Urinary bladder (tissue), 4 donors: ENCODE data around the gene FRMD4B. TPM values are rescaled to one million over a fixed set of nuclear protein-coding genes. Genes with fewer than 3 reads are reported as not detected.

Source experiments
- DNase-seq: peaks from one replicate; pipeline ENCODE4 v3.0.0-alpha.2; 2015; ENCODE audit errors: extremely low spot score
- H3K27ac ChIP-seq: one replicate; pipeline ENCODE4 v1.5.1; 2013; ENCODE audit warnings: low read depth, mild to moderate bottlenecking, moderate library complexity
- H3K36me3 ChIP-seq: one replicate; pipeline ENCODE4 v1.6.1; 2013; ENCODE audit warnings: mild to moderate bottlenecking, moderate library complexity; ENCODE audit not compliant: insufficient read depth
- H3K4me1 ChIP-seq: one replicate; pipeline ENCODE4 v1.6.1; 2013; ENCODE audit warnings: mild to moderate bottlenecking, moderate library complexity; ENCODE audit not compliant: insufficient read depth
- H3K4me3 ChIP-seq: one replicate; pipeline ENCODE4 v1.5.1; 2013; ENCODE audit warnings: low read depth, low read length
- WGBS: extraction: QIAGEN DNeasy Blood & Tissue Kit; methylation state at CpG from one replicate; pipeline ENCODE4 v1.1.7; 2013; 5-methylcytosine and 5-hydroxymethylcytosine counted together
- polyA plus RNA-seq: library from polyadenylated mRNA; stranded (reverse); fragments of 200-250 nt; gene quantifications from one replicate; pipeline ENCODE4 v1.2.3, GENCODE V29; 2013
- total RNA-seq: library from RNA; depleted of rRNA; stranded (reverse); fragments of >200 nt; gene quantifications from one replicate; pipeline ENCODE4 v1.2.3, GENCODE V29; 2014
- donor health status: healthy with polysubstance abuse.
- donor health status: healthy.

Gene FRMD4B
- total and polyA plus RNA-seq, 2 donors, result 5.9 to 39.1 TPM

DNA sequence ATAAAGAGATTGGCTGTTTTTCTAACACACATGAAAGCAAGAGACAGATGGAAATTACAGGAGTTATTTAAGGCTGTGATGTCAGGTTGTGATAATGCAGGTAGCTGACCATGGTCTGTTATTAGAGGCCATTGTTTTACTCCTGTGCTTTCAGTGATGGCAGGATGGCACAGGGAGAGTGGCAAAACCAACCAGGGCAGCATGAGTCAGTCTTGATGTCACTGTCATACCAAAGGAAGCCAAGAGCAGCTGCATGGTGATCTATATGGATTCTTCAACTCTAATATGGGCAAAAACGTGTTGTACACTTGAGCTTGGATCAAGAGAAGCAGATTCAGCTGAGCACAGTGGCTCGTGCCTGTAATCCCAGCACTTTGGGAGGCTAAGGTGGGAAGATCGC lies 171.6 kb downstream of the FRMD4B start:
- WGBS, result 48% methylated on average over 3 of the region's 3 CpGs
- H3K27ac ChIP-seq, result no peak overlapping the region
- H3K4me1 ChIP-seq, result no peaks in the 10 kb centered on the region
- H3K36me3 ChIP-seq, result no peaks in the 10 kb centered on the region
- DNase-seq, result no peak
- H3K4me3 ChIP-seq, result no peak overlapping the region

DNA sequence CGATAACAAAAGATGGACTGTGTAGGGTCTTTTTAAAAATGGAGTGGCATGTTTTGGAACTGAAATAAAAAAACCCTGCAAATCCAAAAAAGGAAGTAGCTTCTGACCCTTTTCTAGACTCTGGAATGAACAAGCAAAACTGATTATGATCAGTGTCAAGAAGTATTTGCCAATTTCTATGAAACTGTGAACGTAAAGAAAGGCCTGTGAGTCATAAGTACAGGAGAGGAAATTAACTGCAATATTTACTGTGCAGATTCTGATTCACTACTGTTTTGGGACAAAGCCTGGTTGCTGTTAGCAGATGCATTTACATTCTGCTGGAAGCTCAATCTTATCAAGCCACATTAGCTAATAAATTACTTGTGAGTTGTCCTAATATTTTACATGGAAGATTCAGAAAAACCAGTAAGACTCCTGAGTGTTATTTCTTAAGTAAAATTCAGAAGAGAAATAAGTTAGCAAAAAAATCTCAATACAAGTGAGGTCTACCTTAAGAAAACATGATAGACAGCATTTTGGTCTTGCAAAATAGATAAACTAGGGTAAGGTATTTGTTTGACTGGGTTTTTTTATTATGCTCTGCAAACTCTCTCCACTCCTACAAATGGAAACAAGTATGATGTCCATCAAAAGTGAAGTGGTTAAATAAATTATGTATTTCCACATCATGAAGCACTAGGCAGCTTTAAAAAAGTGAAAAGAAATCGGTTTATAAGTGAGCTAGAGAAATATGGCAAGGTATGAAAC lies 173.3 kb downstream of the FRMD4B start:
- no peak overlapping the region for H3K4me3 ChIP-seq
- H3K36me3 ChIP-seq, result no peaks in the 10 kb centered on the region
- no peak overlapping the region for H3K27ac ChIP-seq
- H3K4me1 ChIP-seq, result no peaks in the 10 kb centered on the region
- no peak for DNase-seq
- 60% methylated on average over 3 of the region's 3 CpGs for WGBS

DNA sequence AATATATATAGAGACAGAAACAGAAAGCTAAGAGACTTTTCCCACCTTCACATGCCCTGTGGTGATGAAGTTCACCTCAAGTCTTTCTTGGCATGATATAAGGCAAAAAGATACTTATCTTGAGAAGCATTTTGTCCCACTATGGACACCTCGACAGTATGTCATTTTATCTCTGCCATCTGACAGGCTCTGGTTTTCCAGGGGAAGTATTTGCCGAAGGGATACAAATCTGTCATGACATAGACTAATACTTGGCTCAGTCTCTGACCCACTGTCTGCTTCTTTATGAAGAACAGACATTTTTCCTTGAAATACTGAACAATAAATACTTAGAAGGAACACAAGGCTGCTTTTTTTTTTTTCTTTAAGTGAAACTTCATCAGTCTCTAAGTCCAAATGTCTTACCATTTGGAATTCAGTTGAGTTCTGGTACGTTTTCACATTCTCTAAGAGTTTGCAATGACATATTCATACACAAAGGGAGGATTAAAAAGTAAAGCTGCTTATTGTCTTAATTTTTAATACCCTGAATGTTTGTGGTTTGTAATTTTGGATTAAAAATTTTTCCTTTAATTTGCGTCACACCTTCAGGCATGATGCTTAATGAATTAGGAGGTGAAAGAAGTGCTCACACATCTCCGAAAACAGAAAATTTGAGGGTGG lies 175.7 kb downstream of the FRMD4B start:
- no peaks in the 10 kb centered on the region for H3K4me1 ChIP-seq
- H3K27ac ChIP-seq, result no peak overlapping the region
- no peak for DNase-seq
- WGBS, result 83% methylated on average over 5 of the region's 5 CpGs
- H3K36me3 ChIP-seq, result no peaks in the 10 kb centered on the region
- no peak overlapping the region for H3K4me3 ChIP-seq

DNA sequence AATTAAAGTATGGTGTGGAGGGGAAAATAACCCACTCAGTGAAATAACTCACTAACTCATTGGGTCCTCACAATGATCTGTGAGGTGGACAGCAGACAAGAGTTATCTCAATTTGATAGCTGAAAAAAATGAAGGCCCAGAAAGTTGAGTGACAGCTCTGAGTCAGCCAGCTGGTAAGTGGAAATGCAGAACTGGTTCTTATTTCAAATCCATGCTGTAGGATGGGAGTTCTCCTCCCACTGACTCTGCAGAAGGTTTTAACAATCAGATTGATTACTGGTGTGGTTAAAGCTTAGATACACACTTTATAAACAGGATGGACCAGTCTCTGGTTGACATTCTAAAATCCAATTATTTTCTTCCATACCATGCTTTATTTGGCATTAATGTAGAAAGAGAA lies 176.5 kb downstream of the FRMD4B start:
- no peaks in the 10 kb centered on the region for H3K36me3 ChIP-seq
- H3K27ac ChIP-seq, result no peak overlapping the region
- H3K4me3 ChIP-seq, result no peak overlapping the region
- DNase-seq, result no peak
- H3K4me1 ChIP-seq, result no peaks in the 10 kb centered on the region

DNA sequence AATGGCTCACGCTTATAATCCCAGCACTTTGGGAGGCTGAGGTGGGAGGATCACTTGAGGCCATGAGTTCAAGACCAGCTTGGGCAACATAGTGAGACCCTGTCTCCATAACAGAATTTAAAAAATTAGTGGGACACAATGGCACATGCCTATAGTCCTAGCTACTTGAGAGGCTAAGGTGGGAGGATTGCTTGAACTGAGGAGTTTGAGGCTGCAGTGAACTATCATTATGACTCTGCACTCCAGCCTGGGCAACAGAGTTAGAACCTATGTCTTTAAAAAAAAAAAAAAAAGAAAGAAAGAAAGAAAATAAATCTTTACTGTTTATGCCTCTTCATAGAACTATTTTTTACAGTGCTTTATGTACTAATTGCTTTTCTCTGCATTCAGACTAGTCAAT lies 178.9 kb downstream of the FRMD4B start:
- Histone ChIP-seq H3K27ac (no peak overlapping the region), H3K36me3 (no peaks in the 10 kb centered on the region), H3K4me3 (no peak overlapping the region), H3K4me1 (no peaks in the 10 kb centered on the region)
- DNase-seq, result no peak
- WGBS, result 96% methylated on average over 1 of the region's 1 CpG

DNA sequence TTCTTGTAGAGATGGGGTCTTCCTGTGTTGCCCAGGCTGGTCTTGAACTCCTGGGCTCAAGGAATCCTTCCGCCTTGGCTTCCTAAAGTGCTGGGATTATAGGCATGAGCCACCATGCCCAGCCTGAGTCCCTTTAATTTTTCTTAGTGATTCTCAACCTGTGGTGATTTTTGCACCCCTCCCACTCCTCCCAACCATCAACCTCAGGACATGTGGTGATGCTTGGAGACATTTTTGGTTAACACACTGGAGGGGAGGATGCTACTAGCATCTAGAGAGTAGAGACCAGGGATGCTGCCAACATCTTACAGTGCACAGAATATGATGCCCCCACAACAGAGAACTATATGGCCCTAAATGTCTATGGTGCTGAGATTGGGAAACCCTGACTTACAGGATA lies 180.5 kb downstream of the FRMD4B start:
- Histone ChIP-seq H3K4me3 (no peak overlapping the region), H3K27ac (no peak overlapping the region), H3K36me3 (no peaks in the 10 kb centered on the region), H3K4me1 (no peaks in the 10 kb centered on the region)
- DNase-seq, result no peak
- 98% methylated on average over 1 of the region's 1 CpG for WGBS

DNA sequence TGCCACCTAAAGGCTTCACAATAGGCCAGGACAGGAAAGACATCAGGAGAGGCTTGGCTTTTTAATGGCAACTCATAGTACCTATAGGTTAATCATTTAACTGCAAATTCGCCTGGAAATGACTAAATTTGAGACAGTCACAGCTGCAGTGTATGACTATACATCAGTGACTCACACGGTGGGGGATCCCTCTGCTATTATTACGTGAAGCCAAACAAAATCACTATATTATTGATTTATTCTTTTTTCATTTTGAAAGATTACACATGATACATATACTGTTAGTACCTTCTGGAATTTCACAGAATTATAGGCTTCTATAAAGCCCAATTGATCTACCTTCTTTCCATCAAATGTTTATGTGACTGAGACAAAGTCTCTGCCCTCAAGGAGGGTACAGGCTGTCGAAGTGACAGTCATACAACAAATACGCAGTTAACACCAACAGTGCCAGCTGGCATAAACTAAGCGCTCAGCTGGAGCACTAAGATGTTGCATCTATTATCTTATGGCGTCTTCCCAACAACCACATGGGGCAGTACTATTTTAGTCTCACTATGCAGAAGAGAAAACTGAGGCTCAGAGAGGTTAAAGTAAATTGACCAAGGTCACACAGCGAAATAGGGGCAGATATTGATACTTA lies 181.5 kb downstream of the FRMD4B start:
- Histone ChIP-seq H3K36me3 (no peaks in the 10 kb centered on the region), H3K4me3 (no peak overlapping the region), H3K27ac (no peak overlapping the region), H3K4me1 (no peaks in the 10 kb centered on the region)
- 77% methylated on average over 8 of the region's 8 CpGs for WGBS
- no peak for DNase-seq

DNA sequence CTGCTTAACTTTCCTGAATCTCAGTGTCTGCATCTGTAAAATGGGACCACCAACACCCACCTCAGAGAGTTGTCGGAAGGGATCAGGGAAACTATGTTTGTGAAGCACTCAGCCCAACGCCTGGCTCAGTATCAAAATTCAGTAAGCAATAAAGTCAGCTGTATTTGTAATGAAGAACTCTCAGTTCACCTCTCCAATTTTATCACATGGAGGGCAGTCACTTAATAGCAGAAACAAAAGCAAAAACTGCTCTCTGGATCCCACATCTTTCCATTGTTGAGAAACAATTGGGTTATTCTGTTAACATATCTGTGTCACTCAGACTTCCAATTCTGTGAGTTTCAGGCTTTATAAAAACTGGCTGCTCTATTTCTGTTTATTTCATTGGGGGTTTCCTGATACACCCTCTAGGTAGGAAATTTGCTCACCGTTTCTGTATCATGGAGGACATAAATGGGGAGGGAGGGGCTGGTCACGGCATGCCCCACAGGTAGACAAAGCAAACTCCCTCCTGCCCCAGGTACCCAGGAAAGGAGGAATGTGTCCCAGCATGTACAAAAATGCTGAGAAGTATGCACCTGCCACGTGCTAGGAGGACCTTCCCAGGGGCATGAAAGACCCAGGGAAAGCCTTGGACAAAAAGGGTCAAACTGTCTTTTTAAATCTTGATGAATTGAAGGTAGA lies 182.1 kb downstream of the FRMD4B start:
- H3K4me1 ChIP-seq, result no peaks in the 10 kb centered on the region
- no peak overlapping the region for H3K27ac ChIP-seq
- no peaks in the 10 kb centered on the region for H3K36me3 ChIP-seq
- no peak overlapping the region for H3K4me3 ChIP-seq
- WGBS, result 82% methylated on average over 5 of the region's 5 CpGs
- no peak for DNase-seq

DNA sequence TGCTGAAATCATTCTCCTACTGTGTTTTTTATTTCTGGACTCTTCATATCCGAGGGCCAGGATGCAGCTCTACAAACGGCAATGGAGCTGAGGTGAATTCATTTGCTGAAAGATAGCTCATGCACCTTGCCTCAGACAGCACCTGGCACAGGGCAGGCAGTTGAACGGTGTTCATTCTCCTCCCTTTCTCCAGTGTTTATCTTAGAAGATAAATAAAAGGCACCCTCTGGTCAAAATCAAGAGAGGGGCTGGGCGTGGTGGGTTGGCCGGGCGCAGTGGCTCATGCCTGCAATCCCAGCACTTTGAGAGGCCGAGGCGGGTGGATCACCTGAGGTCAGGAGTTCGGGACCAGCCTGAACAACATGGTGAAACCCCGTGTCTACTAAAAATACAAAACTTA lies 184.2 kb downstream of the FRMD4B start:
- WGBS, result 78% methylated on average over 10 of the region's 10 CpGs
- Histone ChIP-seq H3K4me1 (no peaks in the 10 kb centered on the region), H3K27ac (no peak overlapping the region), H3K4me3 (no peak overlapping the region), H3K36me3 (no peaks in the 10 kb centered on the region)
- DNase-seq, result no peak

DNA sequence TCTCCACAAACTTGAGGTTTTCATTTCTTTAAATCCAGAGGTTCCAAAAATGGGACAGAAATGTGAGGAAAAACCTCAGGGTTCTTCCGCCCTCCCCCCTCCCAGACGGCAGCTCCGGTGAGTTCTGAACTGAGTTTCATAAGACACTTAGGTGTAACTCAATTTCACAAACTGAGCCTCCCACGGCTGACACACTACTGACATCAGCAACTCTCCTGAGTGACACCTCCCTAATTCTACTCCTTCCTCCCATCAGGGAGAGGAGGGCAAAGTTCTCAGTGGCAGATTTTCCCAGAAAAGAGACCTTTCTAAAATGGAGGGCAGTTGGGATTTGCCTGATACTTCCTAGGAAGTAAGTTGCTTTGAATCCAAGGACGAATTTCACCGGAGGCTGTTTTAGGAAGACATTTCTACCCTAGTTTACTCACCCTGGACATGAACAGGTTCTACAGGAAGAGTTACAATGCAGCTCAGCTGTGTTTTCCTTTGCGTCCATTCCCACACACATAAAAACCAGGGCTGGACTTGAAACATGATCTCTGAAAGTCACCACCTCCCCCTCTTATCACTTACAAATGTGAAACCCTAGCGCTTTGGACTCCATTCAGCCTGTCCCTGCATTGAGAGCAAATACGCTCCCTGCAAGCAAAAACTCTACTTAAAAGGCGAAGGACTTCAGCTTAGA lies 185.4 kb downstream of the FRMD4B start:
- peak; percentile 81 for DNase-seq
- H3K27ac ChIP-seq, result peak overlapping the region; percentile 7
- H3K4me3 ChIP-seq, result peak overlapping the region; percentile 35
- H3K4me1 ChIP-seq, result no peaks in the 10 kb centered on the region
- 45% methylated on average over 10 of the region's 10 CpGs for WGBS
- H3K36me3 ChIP-seq, result no peaks in the 10 kb centered on the region

DNA sequence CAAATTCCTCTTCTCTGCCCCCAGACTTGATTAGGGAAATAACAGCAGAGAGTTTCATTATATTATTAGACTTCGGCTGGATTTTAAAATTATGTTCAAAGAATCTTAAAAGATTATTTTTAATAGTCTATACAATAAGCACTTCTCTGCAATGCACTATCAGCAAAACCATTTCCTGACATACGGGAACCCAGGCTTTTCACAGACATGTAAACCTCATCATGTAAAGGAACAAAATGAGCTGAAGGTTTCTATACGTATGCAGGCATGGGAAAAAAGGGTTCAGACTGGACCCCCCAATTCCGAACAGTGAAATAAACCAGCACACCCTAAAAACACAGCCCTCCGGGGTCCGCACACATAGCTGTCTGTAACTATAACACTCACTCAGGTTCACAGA lies 185.9 kb downstream of the FRMD4B start:
- no peaks in the 10 kb centered on the region for H3K36me3 ChIP-seq
- 57% methylated on average over 6 of the region's 6 CpGs for WGBS
- peak overlapping the region; percentile 43 for H3K4me3 ChIP-seq
- DNase-seq, result no peak
- no peak overlapping the region for H3K27ac ChIP-seq
- no peaks in the 10 kb centered on the region for H3K4me1 ChIP-seq

DNA sequence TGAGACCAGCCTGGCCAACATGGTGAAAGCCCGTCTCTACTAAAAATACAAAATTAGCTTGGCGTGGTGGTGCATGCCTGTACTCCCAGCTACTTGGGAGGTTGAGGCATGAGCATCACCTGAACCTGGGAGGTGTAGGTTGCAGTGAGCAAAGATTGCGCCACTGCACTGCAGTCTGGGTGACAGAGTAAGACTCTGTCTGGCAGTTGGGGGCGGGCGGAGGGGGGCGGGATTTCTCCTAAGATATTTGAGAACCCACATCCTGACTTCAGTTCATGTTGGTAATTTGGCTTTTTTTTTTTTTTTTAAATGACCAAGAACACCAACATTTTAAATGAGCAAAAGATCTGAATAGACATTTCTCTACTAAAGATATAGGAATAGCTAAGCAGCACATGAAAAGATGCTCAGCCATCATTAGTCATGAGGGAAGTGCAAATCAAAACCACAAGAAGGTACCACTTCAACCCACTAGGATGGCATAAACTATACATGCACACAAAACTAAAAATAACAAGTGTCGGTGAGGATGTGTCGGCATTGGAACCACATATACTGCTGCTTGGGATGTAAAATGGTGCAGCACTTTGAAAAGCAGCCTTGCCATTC lies 187.9 kb downstream of the FRMD4B start:
- no peaks in the 10 kb centered on the region for H3K4me1 ChIP-seq
- no peak overlapping the region for H3K27ac ChIP-seq
- H3K4me3 ChIP-seq, result no peak overlapping the region
- no peaks in the 10 kb centered on the region for H3K36me3 ChIP-seq
- 92% methylated on average over 8 of the region's 8 CpGs for WGBS
- DNase-seq, result no peak

DNA sequence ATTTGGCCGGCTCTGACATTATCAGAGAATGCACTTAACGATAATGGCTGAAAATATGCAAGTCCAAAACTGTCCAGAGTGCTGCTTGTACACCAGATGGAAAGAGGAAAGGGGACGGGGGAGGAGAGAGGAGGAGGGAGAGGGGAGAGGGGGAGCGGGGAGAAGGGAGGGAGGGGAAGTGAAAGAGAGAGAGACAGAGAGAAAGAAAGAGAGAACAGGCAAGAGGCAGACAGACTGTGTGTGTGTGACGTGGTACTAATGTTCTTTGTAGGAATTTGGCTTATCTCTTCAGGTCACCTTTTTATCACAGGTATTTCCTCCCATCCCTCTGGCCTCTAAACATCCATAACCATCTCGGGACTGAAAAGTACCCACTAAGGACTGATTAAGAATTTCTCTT lies 188.4 kb downstream of the FRMD4B start:
- Histone ChIP-seq H3K4me3 (no peak overlapping the region), H3K36me3 (no peaks in the 10 kb centered on the region), H3K27ac (no peak overlapping the region), H3K4me1 (no peaks in the 10 kb centered on the region)
- DNase-seq, result no peak
- WGBS, result 50% methylated on average over 6 of the region's 6 CpGs
